ENCODE results near the gene PNKD.

DNA sequence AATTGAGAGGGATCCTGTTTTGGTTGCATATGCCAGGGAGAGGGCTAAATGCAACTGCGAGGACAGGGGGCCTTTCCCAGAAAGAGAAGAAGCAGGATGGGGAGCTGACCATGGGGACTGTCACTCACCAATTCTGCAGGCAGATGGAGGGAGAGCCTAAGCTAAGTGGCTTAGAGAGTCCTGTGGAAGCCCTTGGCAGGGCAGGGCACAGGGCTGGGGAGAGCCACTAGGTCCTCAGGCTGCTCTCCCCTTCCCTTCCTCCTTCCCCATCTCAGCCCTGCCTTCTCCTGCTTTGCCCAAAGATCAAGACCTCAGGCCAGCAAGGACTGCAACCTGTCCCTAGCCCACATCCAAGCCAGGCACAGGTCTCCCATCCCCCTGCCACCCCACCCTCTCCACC lies 62.0 kb downstream of the PNKD start:
- TF ChIP-seq EZH2 (IDR thresholded peaks at IDR 0.05; ENCODE audit: low read length, unreplicated experiment) (no peak), EZH2phosphoT487 (IDR thresholded peaks at IDR 0.05; ENCODE audit: borderline replicate concordance, low read length) (no peak)
- TF ChIP-seq, protein P1, sequence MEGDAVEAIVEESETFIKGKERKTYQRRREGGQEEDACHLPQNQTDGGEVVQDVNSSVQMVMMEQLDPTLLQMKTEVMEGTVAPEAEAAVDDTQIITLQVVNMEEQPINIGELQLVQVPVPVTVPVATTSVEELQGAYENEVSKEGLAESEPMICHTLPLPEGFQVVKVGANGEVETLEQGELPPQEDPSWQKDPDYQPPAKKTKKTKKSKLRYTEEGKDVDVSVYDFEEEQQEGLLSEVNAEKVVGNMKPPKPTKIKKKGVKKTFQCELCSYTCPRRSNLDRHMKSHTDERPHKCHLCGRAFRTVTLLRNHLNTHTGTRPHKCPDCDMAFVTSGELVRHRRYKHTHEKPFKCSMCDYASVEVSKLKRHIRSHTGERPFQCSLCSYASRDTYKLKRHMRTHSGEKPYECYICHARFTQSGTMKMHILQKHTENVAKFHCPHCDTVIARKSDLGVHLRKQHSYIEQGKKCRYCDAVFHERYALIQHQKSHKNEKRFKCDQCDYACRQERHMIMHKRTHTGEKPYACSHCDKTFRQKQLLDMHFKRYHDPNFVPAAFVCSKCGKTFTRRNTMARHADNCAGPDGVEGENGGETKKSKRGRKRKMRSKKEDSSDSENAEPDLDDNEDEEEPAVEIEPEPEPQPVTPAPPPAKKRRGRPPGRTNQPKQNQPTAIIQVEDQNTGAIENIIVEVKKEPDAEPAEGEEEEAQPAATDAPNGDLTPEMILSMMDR (conservative IDR thresholded peaks at IDR 0.05; ENCODE audit: low read depth, low read length), result no peak
